ENCODE results near the gene PLPP1.

PLPP1 gene

DNA sequence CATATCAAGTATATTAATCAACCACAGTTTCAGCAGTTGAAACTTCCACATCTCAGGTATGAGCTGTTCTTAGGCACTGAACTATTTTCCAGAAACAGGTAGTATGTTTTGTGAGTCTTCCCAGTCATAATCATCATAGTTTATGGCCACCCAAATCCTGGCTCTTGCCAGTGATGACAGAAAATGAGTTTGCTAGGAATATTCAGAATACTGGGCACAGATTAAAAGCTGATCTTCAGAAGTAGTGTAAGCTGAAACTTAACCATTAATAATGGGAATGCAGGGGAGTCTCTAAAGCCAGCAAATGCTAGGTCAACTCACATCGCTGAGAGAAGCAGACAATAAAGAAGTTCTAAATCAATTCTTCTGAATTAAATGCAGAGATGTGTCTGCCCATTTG lies 64.5 kb downstream of the PLPP1 start:
- no peak for DNase-seq (ENCODE audit: low read depth, low spot score)
- ChIA-PET POLR2A (no interaction called here), CTCF (no interaction called here)
- H3K4me3 ChIP-seq (ENCODE audit: low read depth, low read length): no peak overlapping the region
- TF ChIP-seq, protein P1, sequence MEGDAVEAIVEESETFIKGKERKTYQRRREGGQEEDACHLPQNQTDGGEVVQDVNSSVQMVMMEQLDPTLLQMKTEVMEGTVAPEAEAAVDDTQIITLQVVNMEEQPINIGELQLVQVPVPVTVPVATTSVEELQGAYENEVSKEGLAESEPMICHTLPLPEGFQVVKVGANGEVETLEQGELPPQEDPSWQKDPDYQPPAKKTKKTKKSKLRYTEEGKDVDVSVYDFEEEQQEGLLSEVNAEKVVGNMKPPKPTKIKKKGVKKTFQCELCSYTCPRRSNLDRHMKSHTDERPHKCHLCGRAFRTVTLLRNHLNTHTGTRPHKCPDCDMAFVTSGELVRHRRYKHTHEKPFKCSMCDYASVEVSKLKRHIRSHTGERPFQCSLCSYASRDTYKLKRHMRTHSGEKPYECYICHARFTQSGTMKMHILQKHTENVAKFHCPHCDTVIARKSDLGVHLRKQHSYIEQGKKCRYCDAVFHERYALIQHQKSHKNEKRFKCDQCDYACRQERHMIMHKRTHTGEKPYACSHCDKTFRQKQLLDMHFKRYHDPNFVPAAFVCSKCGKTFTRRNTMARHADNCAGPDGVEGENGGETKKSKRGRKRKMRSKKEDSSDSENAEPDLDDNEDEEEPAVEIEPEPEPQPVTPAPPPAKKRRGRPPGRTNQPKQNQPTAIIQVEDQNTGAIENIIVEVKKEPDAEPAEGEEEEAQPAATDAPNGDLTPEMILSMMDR (IDR thresholded peaks at IDR 0.05; ENCODE audit: insufficient read depth, low read length, missing control alignments): no peak

DNA sequence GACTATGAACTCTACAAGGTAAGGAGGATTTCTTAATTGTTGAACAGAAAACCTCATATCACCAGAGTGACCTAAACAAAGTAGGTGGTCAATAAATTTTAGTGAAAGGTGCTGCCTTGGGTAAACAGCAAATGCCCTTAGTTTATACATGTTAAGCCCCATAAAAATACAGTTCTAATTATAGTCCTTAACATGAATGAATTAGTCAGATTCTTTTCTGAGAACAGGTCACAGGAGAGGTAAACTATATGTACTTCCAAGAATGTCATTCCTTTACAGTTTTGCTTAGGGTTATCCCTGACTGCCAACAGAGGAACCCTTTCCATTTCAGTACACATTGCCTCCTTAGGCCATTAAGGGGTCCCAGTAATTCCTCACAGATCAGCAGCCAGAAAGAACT lies 64.9 kb downstream of the PLPP1 start:
- CTCF ChIA-PET: no interaction called here
- POLR2A ChIA-PET: no interaction called here
- DNase-seq (ENCODE audit: low read depth, low spot score): no peak
- TF ChIP-seq, protein P1 (IDR thresholded peaks at IDR 0.05; ENCODE audit: insufficient read depth, low read length, missing control alignments): no peak
- H3K4me3 ChIP-seq (ENCODE audit: low read depth, low read length): no peak overlapping the region

DNA sequence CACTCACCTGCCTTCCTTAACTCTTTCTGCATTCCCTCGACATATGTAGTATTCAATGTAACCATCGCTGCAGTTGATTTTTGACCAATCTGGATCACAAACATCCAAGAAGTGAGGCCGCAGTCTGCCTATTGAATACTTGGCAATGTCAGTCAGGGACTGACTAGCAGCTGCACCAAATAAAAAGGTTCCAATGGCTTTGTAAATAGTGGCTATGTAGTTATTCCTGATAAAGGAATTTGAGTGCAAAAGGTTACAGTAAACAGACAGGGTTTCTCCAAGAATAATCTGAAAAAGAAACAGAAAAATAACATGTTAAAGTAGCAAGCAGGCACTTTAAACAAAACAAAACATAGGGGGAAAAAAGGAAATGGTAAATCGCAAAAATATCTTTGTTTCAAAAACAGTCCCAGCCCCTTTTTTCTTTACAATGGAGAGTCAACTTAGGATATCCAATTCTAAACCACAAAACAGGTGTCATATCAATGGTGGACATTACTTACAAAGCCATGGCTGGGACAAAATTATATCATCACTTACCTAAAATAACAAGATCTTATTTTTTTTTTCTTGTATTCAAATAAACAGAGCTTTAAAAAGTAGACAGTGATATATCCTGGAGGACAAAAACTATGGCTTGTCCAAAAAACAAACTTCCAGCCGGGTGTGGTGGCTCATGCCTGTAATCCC lies 66.8 kb downstream of the PLPP1 start:
- TF ChIP-seq, protein P1 (IDR thresholded peaks at IDR 0.05; ENCODE audit: insufficient read depth, low read length, missing control alignments): no peak
- ChIA-PET POLR2A (no interaction called here), CTCF (no interaction called here)
- H3K4me3 ChIP-seq (ENCODE audit: low read depth, low read length): no peak overlapping the region
- no peak for DNase-seq (ENCODE audit: low read depth, low spot score)

DNA sequence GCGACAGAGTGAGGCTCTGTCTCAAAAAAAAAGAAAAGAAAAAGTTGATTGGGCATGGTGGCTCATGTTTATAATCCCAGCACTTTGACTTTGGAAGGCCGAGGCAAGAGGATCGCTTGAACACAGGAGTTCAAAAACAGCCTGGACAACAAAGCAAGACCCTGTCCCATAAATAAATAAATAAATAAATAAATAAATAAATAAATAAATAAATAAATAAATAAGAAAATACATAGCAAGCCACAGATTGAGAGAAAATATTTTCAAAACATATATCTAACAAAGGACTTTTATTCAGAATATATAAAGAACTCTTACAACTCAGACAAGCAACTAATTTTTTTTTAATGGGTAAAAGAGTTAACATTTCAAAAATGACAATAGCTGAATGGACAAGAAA lies 71.2 kb downstream of the PLPP1 start:
- ChIA-PET CTCF (no interaction called here), POLR2A (interaction anchor here (0.6 to 0.7 kb wide), 2 partner anchors 21 to 52 kb away, joined by 3 to 5 read pairs; no protein-coding TSS in a partner anchor)
- DNase-seq (ENCODE audit: low read depth, low spot score): no peak
- TF ChIP-seq, protein P1 (IDR thresholded peaks at IDR 0.05; ENCODE audit: insufficient read depth, low read length, missing control alignments): no peak
- H3K4me3 ChIP-seq (ENCODE audit: low read depth, low read length): no peak overlapping the region

DNA sequence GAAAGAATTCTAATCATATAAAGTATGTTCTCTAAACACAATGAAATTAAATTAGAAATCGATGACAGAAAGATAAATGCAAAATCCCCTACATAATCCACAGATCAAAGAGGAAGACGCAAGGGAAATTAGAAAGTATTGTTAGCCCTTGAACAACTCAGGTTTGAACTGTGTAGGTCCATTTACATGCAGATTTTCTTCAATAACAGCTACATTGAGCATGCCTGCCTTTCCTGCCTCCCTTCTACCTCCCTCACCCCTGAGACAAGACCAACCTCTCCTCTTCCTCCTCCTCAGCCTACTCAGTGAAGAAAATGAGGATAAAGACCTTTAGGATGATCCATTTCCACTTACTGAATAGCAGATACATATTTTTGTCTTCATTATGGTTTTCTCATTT lies 75.2 kb downstream of the PLPP1 start:
- H3K4me3 ChIP-seq (ENCODE audit: low read depth, low read length): no peak overlapping the region
- CTCF ChIA-PET: interaction anchor here (1.3 kb wide), 1 partner anchor 232 kb away, joined by 4 read pairs; no protein-coding TSS in a partner anchor
- DNase-seq (ENCODE audit: low read depth, low spot score): no peak
- TF ChIP-seq, protein P1 (IDR thresholded peaks at IDR 0.05; ENCODE audit: insufficient read depth, low read length, missing control alignments): no peak
- POLR2A ChIA-PET: no interaction called here

DNA sequence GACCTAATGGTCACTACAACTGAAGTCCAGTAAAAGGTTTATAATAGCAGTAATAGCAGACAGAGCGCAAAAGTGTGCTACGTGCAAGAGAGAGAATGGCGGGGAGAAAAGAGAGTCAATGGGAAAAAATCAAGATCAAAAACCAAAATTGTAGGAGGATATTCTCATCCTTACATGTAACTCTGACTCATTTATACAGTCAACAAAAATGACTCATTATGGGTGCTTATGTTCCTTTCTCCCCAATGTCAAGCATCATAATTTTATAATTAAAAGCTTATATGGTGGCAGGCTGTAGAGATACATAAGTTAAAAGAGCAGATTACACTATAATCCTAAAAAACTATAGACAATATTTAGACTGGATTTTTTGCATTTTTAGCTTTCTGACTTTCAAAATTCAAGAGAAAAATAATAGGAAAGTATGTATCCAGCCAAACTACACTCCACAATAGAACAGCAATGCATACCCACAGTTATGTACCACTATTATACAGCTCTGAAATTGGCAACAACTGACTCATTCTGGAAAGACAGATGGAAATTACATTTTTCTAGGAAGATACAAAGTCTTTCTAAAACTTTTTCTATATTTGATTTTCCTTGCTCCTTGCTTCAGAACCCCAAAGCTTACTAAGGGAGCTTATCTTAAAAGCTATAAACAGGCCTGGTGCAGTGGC lies 78.4 kb downstream of the PLPP1 start:
- TF ChIP-seq, protein P1 (IDR thresholded peaks at IDR 0.05; ENCODE audit: insufficient read depth, low read length, missing control alignments): no peak
- POLR2A ChIA-PET: no interaction called here
- CTCF ChIA-PET: interaction anchor here (1.1 to 2.0 kb wide), 4 partner anchors 9 to 237 kb away, joined by 3 to 7 read pairs (median 3); no protein-coding TSS in a partner anchor
- H3K4me3 ChIP-seq (ENCODE audit: low read depth, low read length): no peak overlapping the region
- no peak for DNase-seq (ENCODE audit: low read depth, low spot score)
